Activated CD8-positive, alpha-beta memory T cell treated with anti-CD3 and anti-CD28 coated beads, Interleukin-2, amount 10 ng/mL, durations not matched to agents 7 days and 5 days (primary cell): ENCODE results near the gene SGK2. TPM values are rescaled to one million over a fixed set of nuclear protein-coding genes. Genes with fewer than 3 reads are reported as not detected.
"Not testable (repeated sequence)": the region's sequence is repeated elsewhere in the genome, so short reads cannot be mapped to it uniquely, and the experiment has no call there.

Experiments used
- ATAC-seq: fragments of 150-1000 bp; cut with Tn5 transposase; one replicate; pipeline ENCODE4 v1.10.0; 2021; ENCODE audit warnings: moderate library complexity
- CTCF ChIA-PET: fragments of 350-600 bp; sonication (Branson Sonifier 250); formaldehyde crosslinking; loops from one replicate; lab custom pipeline; 2021; ENCODE audit warnings: antibody characterized with exemption; lab: Charles Lee
- DNase-seq: peaks from one replicate; pipeline ENCODE4 v3.0.0-alpha.2; 2020
- H3K27ac Mint-ChIP-seq: one replicate; pipeline ENCODE4 v1.8.0; 2021; ENCODE audit warnings: mild to moderate bottlenecking, mixed read lengths
- H3K27me3 Mint-ChIP-seq: one replicate; pipeline ENCODE4 v1.8.0; 2021; ENCODE audit warnings: mixed read lengths
- H3K36me3 Mint-ChIP-seq: one replicate; pipeline ENCODE4 v1.8.0; 2021; ENCODE audit warnings: mild to moderate bottlenecking, mixed read lengths
- H3K4me1 Mint-ChIP-seq: one replicate; pipeline ENCODE4 v1.8.0; 2021; ENCODE audit warnings: mixed read lengths
- H3K4me3 Mint-ChIP-seq: one replicate; pipeline ENCODE4 v1.8.0; 2021; ENCODE audit warnings: mild to moderate bottlenecking, moderate library complexity, mixed read lengths
- H3K9me3 Mint-ChIP-seq: one replicate; pipeline ENCODE4 v1.8.0; 2022; ENCODE audit warnings: low read depth, mixed read lengths
- total RNA-seq, 2 experiments: library from RNA; stranded (reverse); gene quantifications; one replicate each; pipeline ENCODE4 v1.2.3, GENCODE V29; 2021

SGK2 gene
- total RNA-seq, 2 experiments from 2014 or later = 0.26 TPM; not detected in 1

DNA sequence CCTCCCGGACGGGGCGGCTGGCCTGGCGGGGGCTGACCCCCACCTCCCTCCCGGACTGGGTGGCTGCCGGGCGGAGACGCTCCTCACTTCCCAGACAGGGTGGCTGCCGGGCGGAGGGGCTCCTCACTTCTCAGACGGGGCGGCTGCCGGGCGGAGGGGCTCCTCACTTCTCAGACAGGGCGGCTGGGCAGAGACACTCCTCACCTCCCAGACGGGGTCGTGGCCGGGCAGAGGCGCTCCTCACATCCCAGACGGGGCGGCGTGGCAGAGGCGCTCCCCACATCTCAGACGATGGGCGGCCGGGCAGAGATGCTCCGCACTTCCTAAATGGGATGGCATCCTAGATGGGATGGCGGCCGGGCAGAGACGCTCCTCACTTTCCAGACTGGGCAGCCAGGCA is 48.5 kb downstream of the SGK2 start:
- H3K27ac Mint-ChIP-seq, ATAC-seq, H3K4me3 Mint-ChIP-seq, H3K27me3 Mint-ChIP-seq, H3K36me3 Mint-ChIP-seq, H3K4me1 Mint-ChIP-seq, H3K9me3 Mint-ChIP-seq, CTCF ChIA-PET, DNase-seq: not testable (repeated sequence)

GRCh38 chr20:43631598-43631997 is 72.8 kb downstream of the SGK2 start:
- Mint-ChIP-seq H3K36me3 (peaks cover 7% of the 10 kb centered on the region), H3K27ac (no peak overlapping the region), H3K9me3 (no peaks in the 10 kb centered on the region), H3K4me3 (no peak overlapping the region), H3K4me1 (no peaks in the 10 kb centered on the region), H3K27me3 (no peaks in the 10 kb centered on the region)
- ATAC-seq = no peak
- DNase-seq = no peak
- CTCF ChIA-PET = no interaction called here

Other genes with a start within 250 kb of the SGK2 start
- 100 to 1,000 TPM; 108 to 162 TPM for gene SRSF6, start 101.1 kb upstream of the SGK2 start, total RNA-seq
- 1 to 10 TPM; 6.8 to 9.6 TPM for gene L3MBTL1, start 51.3 kb upstream of the SGK2 start, total RNA-seq
- 10 to 100 TPM; 15.9 to 18.3 TPM for gene IFT52, start 31.9 kb downstream of the SGK2 start, total RNA-seq
- gene MYBL2, start 108.1 kb downstream of the SGK2 start, total RNA-seq = 100 to 1,000 TPM; 114 to 118 TPM
- under 1 TPM in 1 of 2 experiments, not detected in 1; 0.28 TPM for gene GTSF1L, start 168.0 kb downstream of the SGK2 start, total RNA-seq